Stimulated activated CD8-positive, alpha-beta memory T cell treated with anti-CD3 and anti-CD28 coated beads, Interleukin-4, amount 100 ng/mL, for 24 hours (primary cell): ENCODE measurements around the gene RALGAPA2.

ENCODE experiments used
- DNase-seq: peaks from one replicate; pipeline ENCODE4 v3.0.0-alpha.2; 2020; ENCODE audit warnings: low read depth

The RALGAPA2 gene

GRCh38 chr20:20712474-20713243 is at the start of gene RALGAPA2:
Gene RALGAPA2, minus strand, starts transcription at chr20:20712644. Its CDS starts 164 bp downstream, at chr20:20712480.
- DNase-seq = peak; percentile 94

- DNase-seq = no peak
Measured at GRCh38 chr20:20761301-20761700, 48.9 kb upstream of the RALGAPA2 start.

- no peak for DNase-seq
Measured at GRCh38 chr20:20759132-20759531, 46.7 kb upstream of the RALGAPA2 start.

- no peak for DNase-seq
Measured at GRCh38 chr20:20755674-20756319, 43.4 kb upstream of the RALGAPA2 start.

GRCh38 chr20:20755231-20755630 is 42.8 kb upstream of the RALGAPA2 start:
- DNase-seq = no peak

GRCh38 chr20:20754714-20755113 is 42.3 kb upstream of the RALGAPA2 start:
- DNase-seq = no peak

GRCh38 chr20:20752712-20753111 is 40.3 kb upstream of the RALGAPA2 start:
- DNase-seq = no peak

GRCh38 chr20:20747298-20747697 is 34.9 kb upstream of the RALGAPA2 start:
- no peak for DNase-seq

GRCh38 chr20:20744170-20744725 is 31.8 kb upstream of the RALGAPA2 start:
- no peak for DNase-seq

GRCh38 chr20:20743511-20744169 is 31.2 kb upstream of the RALGAPA2 start:
- DNase-seq = no peak

- DNase-seq = no peak
Measured at GRCh38 chr20:20741087-20742045, 28.9 kb upstream of the RALGAPA2 start.

GRCh38 chr20:20740541-20740940 is 28.1 kb upstream of the RALGAPA2 start:
- DNase-seq = no peak

GRCh38 chr20:20737158-20737557 is 24.7 kb upstream of the RALGAPA2 start:
- DNase-seq = no peak

GRCh38 chr20:20736303-20736702 is 23.9 kb upstream of the RALGAPA2 start:
- no peak for DNase-seq

GRCh38 chr20:20734475-20734948 is 22.1 kb upstream of the RALGAPA2 start:
- no peak for DNase-seq

- DNase-seq = no peak
Measured at GRCh38 chr20:20733943-20734342, 21.5 kb upstream of the RALGAPA2 start.

GRCh38 chr20:20732641-20733040 is 20.2 kb upstream of the RALGAPA2 start:
- DNase-seq = no peak

GRCh38 chr20:20731945-20732296 is 19.5 kb upstream of the RALGAPA2 start:
- no peak for DNase-seq

GRCh38 chr20:20731000-20731944 is 18.8 kb upstream of the RALGAPA2 start:
- DNase-seq = no peak

- no peak for DNase-seq
Measured at GRCh38 chr20:20729563-20729962, 17.1 kb upstream of the RALGAPA2 start.
